GM21360 (cell line): ENCODE results near the gene SCARB1.
"Not testable (repeated sequence)": the region's sequence is repeated elsewhere in the genome, so short reads cannot be mapped to it uniquely, and the experiment has no call there.

Experiments used
- ATAC-seq: cut with Tn5 transposase; IDR thresholded peaks from one replicate; pipeline ENCODE4 v1.9.1; 2021; ENCODE audit warnings: mild to moderate bottlenecking, moderate library complexity; ENCODE audit not compliant: unreplicated experiment

The SCARB1 gene

GRCh38 chr12:124884587-124885438 lies 21.1 kb upstream of the SCARB1 start:
- peak; percentile 76 for ATAC-seq

GRCh38 chr12:124883263-124884130 lies 19.8 kb upstream of the SCARB1 start:
- no peak for ATAC-seq

GRCh38 chr12:124881123-124881522 lies 17.5 kb upstream of the SCARB1 start:
- no peak for ATAC-seq

GRCh38 chr12:124880335-124880734 lies 16.7 kb upstream of the SCARB1 start:
- ATAC-seq = not testable (repeated sequence)

- no peak for ATAC-seq
These were observed 15.3 kb upstream of the SCARB1 start for GRCh38 chr12:124878795-124879516.

- no peak for ATAC-seq
These were observed 13.8 kb upstream of the SCARB1 start for GRCh38 chr12:124877423-124877822.

GRCh38 chr12:124876171-124876570 lies 12.5 kb upstream of the SCARB1 start:
- ATAC-seq = no peak

- no peak for ATAC-seq
These were observed 12.1 kb upstream of the SCARB1 start for GRCh38 chr12:124875803-124876132.

GRCh38 chr12:124874988-124875802 lies 11.5 kb upstream of the SCARB1 start:
- ATAC-seq = no peak

- ATAC-seq = no peak
These were observed 10.5 kb upstream of the SCARB1 start for GRCh38 chr12:124874188-124874587.

GRCh38 chr12:124872068-124872719 lies 8.5 kb upstream of the SCARB1 start:
- ATAC-seq = no peak

GRCh38 chr12:124871297-124871696 lies 7.6 kb upstream of the SCARB1 start:
- ATAC-seq = no peak

GRCh38 chr12:124870515-124870914 lies 6.9 kb upstream of the SCARB1 start:
- no peak for ATAC-seq

GRCh38 chr12:124869059-124869665 lies 5.5 kb upstream of the SCARB1 start:
- no peak for ATAC-seq

GRCh38 chr12:124868252-124869058 lies 4.8 kb upstream of the SCARB1 start:
- ATAC-seq = no peak

- ATAC-seq = no peak
These were observed 3.8 kb upstream of the SCARB1 start for GRCh38 chr12:124867401-124867930.

GRCh38 chr12:124866883-124867400 lies 3.3 kb upstream of the SCARB1 start:
- ATAC-seq = no peak

- ATAC-seq = no peak
These were observed 2.7 kb upstream of the SCARB1 start for GRCh38 chr12:124866195-124866882.
